Gastrocnemius medialis (tissue), 4 donors: Measurements from ENCODE around the gene CXCL8. TPM values are rescaled to one million over a fixed set of nuclear protein-coding genes. Genes with fewer than 3 reads are reported as not detected.

Source experiments
- ATAC-seq, 2 donors: fragments of 150-250 bp; one replicate each; pipeline ENCODE4 v1.9.1; 2016
- DNase-seq, 2 donors: peaks; one replicate each; pipeline ENCODE4 v3.0.0-alpha.2; 2019
- H3K27ac ChIP-seq, 4 donors: fragments of 200-600 bp; sonication (generic); 1 replicate in 1 of 4; 2 replicates in 3 of 4; pipeline ENCODE4 v1.5.1; 2016 to 2018; ENCODE audit warnings: mild to moderate bottlenecking in 2 of 4, moderate library complexity in 1 of 4
- H3K27me3 ChIP-seq, 3 donors: fragments of 200-600 bp; sonication (generic) in 2 of 3; 1 replicate in 1 of 3; 2 replicates in 2 of 3; pipeline versions ENCODE4 v1.5.1 to v1.6.0; 2016 to 2019; ENCODE audit warnings: mild to moderate bottlenecking in 1 of 3, moderate library complexity in 1 of 3
- H3K36me3 ChIP-seq, 2 donors: fragments of 200-600 bp; sonication (generic) in 1 of 2; one replicate each; pipeline ENCODE4 v1.5.1; 2017 to 2018
- H3K4me1 ChIP-seq, 2 donors: fragments of 200-600 bp; sonication (generic) in 1 of 2; one replicate each; pipeline ENCODE4 v1.5.1; 2016 to 2017; ENCODE audit warnings: mild to moderate bottlenecking in 2 of 2
- H3K4me3 ChIP-seq, 4 donors: fragments of 200-600 bp; sonication (generic) in 3 of 4; 1 replicate in 1 of 4; 2 replicates in 3 of 4; pipeline ENCODE4 v1.5.1; 2016 to 2019; ENCODE audit warnings: mild to moderate bottlenecking in 2 of 4
- H3K9me3 ChIP-seq, 3 donors: fragments of 200-600 bp; sonication (generic) in 2 of 3; 1 replicate in 1 of 3; 2 replicates in 2 of 3; pipeline ENCODE4 v1.5.1; 2016 to 2019
- CTCF ChIP-seq, 5 experiments: fragments of 450-650 bp in 3 of 5; fragments of 200-600 bp in 2 of 5; sonication (generic) in 2 of 5; IDR thresholded peaks in 4 of 5; conservative IDR thresholded peaks in 1 of 5; 1 replicate in 4 of 5; 2 replicates in 1 of 5; pipeline ENCODE4 v1.5.1; 2016 to 2019; ENCODE audit warnings: antibody characterized with exemption in 5 of 5, mild to moderate bottlenecking in 3 of 5, moderate library complexity in 3 of 5
- POLR2A ChIP-seq, 2 donors: fragments of 450-650 bp; IDR thresholded peaks; one replicate each; pipeline ENCODE4 v1.6.1; 2017; ENCODE audit warnings: antibody characterized with exemption in 2 of 2, mild to moderate bottlenecking in 2 of 2, moderate library complexity in 2 of 2
- in situ Hi-C, 4 donors: fragments of 200-750 bp; cut with MboI; loops; one replicate each; pipeline versions ENCODE4 v1.15.0 to v1.8.0; 2017; ENCODE audit warnings: low sequenced_read_pairs in 4 of 4
- intact Hi-C: fragments of 100-400 bp; cut with DNase I; formaldehyde crosslinking; loops from one replicate; pipeline ENCODE4 v1.15.1; 2023; ENCODE audit warnings: low total_unique reads
- total RNA-seq, 4 donors: library from RNA; depleted of rRNA; stranded (reverse); fragments of >200 nt; gene quantifications; one replicate each; pipeline versions ENCODE4 v1.1.0 to v1.2.3, GENCODE V29; 2016

CXCL8 gene
- total RNA-seq, 4 donors from 2014 or later, result 0.22 to 1.9 (median 1.3) TPM

- H3K9me3 ChIP-seq, result no peaks in the 10 kb centered on the region
- in situ Hi-C loops, result no loop called here
- DNase-seq, result no peak
- no peak for ATAC-seq
- H3K4me3 ChIP-seq, result no peak overlapping the region
- H3K27ac ChIP-seq, result no peak overlapping the region
- no peaks in the 10 kb centered on the region for H3K36me3 ChIP-seq
- intact Hi-C loops, result no loop called here
- H3K27me3 ChIP-seq, result no peaks in the 10 kb centered on the region
- TF ChIP-seq CTCF (IDR thresholded peaks at IDR 0.05 in 4 of 5, conservative IDR thresholded peaks at IDR 0.05 in 1 of 5), result no peak
- no peak for TF ChIP-seq POLR2A (IDR thresholded peaks at IDR 0.05)
- peaks cover 20 to 25% of the 10 kb centered on the region in 2 donors for H3K4me1 ChIP-seq
These were observed 37.0 kb upstream of the CXCL8 start for GRCh38 chr4:73703320-73703719.

GRCh38 chr4:73704314-73705055, 35.9 kb upstream of the CXCL8 start:
- no peaks in the 10 kb centered on the region for H3K9me3 ChIP-seq
- ATAC-seq, result peak; percentile 99 to 100
- H3K27me3 ChIP-seq, result no peaks in the 10 kb centered on the region
- TF ChIP-seq POLR2A (IDR thresholded peaks at IDR 0.05), result no peak
- no peak for TF ChIP-seq CTCF (IDR thresholded peaks at IDR 0.05 in 4 of 5, conservative IDR thresholded peaks at IDR 0.05 in 1 of 5)
- H3K36me3 ChIP-seq, result no peaks in the 10 kb centered on the region
- H3K4me1 ChIP-seq, result peaks cover 12 to 19% of the 10 kb centered on the region in 2 donors
- H3K27ac ChIP-seq, result peak overlapping the region; percentile 47 to 51 (median 48)
- in situ Hi-C loops, result no loop called here
- intact Hi-C loops, result no loop called here
- DNase-seq, result peak; percentile 71 to 76
- H3K4me3 ChIP-seq, result no peak overlapping the region

- Histone ChIP-seq H3K36me3 (no peaks in the 10 kb centered on the region), H3K4me1 (peaks cover 12 to 19% of the 10 kb centered on the region in 2 donors), H3K27me3 (no peaks in the 10 kb centered on the region), H3K4me3 (no peak overlapping the region), H3K9me3 (no peaks in the 10 kb centered on the region), H3K27ac (peak overlapping the region; percentile 47 to 51 (median 48))
- ATAC-seq, result peak in 1 of 2 donors; percentile 8
- DNase-seq, result no peak
- TF ChIP-seq CTCF (IDR thresholded peaks at IDR 0.05 in 4 of 5, conservative IDR thresholded peaks at IDR 0.05 in 1 of 5) (no peak), POLR2A (IDR thresholded peaks at IDR 0.05) (no peak)
- intact Hi-C loops, result no loop called here
- in situ Hi-C loops, result no loop called here
These were observed 35.3 kb upstream of the CXCL8 start for GRCh38 chr4:73705056-73705432.

- peaks cover 12 to 19% of the 10 kb centered on the region in 2 donors for H3K4me1 ChIP-seq
- no peak for ATAC-seq
- no peaks in the 10 kb centered on the region for H3K27me3 ChIP-seq
- in situ Hi-C loops (no loop called here), intact Hi-C loops (no loop called here)
- DNase-seq, result no peak
- TF ChIP-seq CTCF (IDR thresholded peaks at IDR 0.05 in 4 of 5, conservative IDR thresholded peaks at IDR 0.05 in 1 of 5), result no peak
- no peak for TF ChIP-seq POLR2A (IDR thresholded peaks at IDR 0.05)
- peak overlapping the region in 2 of 4 donors; percentile 47 to 51 for H3K27ac ChIP-seq
- no peaks in the 10 kb centered on the region for H3K36me3 ChIP-seq
- H3K4me3 ChIP-seq, result no peak overlapping the region
- H3K9me3 ChIP-seq, result no peaks in the 10 kb centered on the region
These were observed 34.6 kb upstream of the CXCL8 start for GRCh38 chr4:73705721-73706120.
